Stimulated activated naive B cell treated with anti-CD40 and anti-IgM and Interleukin-4, amounts not matched to agents 10 μg/mL and 1 μg/mL and 100 μg/mL, for 72 hours (primary cell): ENCODE measurements around the gene NGEF.
A peak's percentile ranks its signal among the peaks of the same experiment; 100 is the strongest.

Experiments used
- ATAC-seq, 2 donors: fragments of 150-1000 bp; cut with Tn5 transposase; replicated peaks; 2 replicates each; pipeline ENCODE4 v1.10.0; 2021; ENCODE audit warnings: moderate library complexity in 1 of 2
- DNase-seq: peaks from one replicate; pipeline ENCODE4 v3.0.0; 2021
- H3K27ac Mint-ChIP-seq: one replicate; pipeline ENCODE4 v1.8.0; 2022; ENCODE audit warnings: mild to moderate bottlenecking, mixed read lengths
- H3K27me3 Mint-ChIP-seq, 2 donors: one replicate each; pipeline ENCODE4 v1.8.0; 2022; ENCODE audit warnings: mixed read lengths in 2 of 2
- H3K36me3 Mint-ChIP-seq, 2 donors: one replicate each; pipeline ENCODE4 v1.8.0; 2022; ENCODE audit warnings: mixed read lengths in 2 of 2, mild to moderate bottlenecking in 1 of 2
- H3K4me1 Mint-ChIP-seq, 2 donors: one replicate each; pipeline ENCODE4 v1.8.0; 2022; ENCODE audit warnings: mixed read lengths in 2 of 2, mild to moderate bottlenecking in 1 of 2
- H3K4me3 Mint-ChIP-seq, 2 donors: one replicate each; pipeline ENCODE4 v1.8.0; 2022; ENCODE audit warnings: mild to moderate bottlenecking in 2 of 2, mixed read lengths in 2 of 2, moderate library complexity in 1 of 2
- H3K9me3 Mint-ChIP-seq, 2 donors: one replicate each; pipeline ENCODE4 v1.8.0; 2022; ENCODE audit warnings: mixed read lengths in 2 of 2, mild to moderate bottlenecking in 1 of 2

Gene NGEF

DNA sequence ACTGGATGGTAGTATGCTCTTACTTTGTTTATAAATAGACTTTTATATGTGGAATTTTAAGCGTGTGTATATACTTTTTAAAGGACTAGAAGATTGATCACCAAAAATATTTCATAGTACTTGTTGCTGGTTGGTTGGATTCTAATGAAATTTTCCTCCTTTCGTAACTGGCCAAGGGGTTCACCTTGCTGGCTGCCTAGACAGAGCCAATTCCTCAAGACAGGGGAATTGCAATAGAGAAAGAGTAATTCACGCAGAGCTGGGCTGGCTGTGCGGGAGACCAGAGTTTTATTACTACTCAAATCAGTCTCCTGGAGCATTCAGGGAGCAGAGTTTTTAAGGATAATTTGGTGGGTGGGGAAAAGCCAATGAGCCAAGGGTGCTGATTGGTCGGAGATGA is 72.3 kb downstream of the NGEF start:
- peaks cover 7 to 30% of the 10 kb centered on the region in 2 donors for H3K27me3 Mint-ChIP-seq
- DNase-seq (no peak), ATAC-seq (no peak)
- H3K4me3 Mint-ChIP-seq, result no peak overlapping the region
- peaks cover 0 to 5% of the 10 kb centered on the region in 2 donors for H3K9me3 Mint-ChIP-seq
- peaks cover 6 to 24% of the 10 kb centered on the region in 2 donors for H3K4me1 Mint-ChIP-seq
- no peaks in the 10 kb centered on the region for H3K36me3 Mint-ChIP-seq
- no peak overlapping the region for H3K27ac Mint-ChIP-seq

DNA sequence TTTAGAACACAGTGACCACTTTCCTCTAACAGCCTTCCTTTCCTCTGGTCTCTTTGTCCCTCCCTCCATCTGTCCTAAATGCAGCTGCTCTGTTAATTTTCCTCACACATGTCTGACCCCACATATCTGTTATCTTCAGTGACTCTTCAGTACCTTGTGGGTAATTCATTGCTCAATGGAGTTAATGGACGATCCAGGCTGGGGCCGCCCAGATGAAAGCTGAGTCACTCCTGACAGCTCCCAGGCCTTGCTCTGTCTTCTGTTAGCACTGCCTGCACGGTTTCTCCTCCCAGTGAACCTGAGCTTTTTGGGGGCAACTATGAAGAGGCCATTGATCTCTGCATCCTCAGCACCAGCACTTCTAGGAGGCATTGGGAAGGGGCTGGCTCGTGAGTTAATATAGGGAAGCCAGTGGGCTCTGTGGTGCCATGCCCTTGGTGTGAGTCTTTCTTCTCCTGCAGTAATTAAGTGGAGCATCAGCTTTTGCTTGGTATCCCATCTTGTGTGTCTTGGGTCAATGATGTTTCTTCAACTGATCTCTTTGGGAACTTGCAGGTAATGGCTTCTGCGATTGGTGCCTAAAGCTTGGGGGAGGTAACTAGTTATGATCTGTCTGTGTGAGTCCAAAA is 75.7 kb downstream of the NGEF start:
- DNase-seq (no peak), ATAC-seq (no peak)
- peaks cover 15 to 40% of the 10 kb centered on the region in 2 donors for H3K27me3 Mint-ChIP-seq
- peaks cover 0 to 5% of the 10 kb centered on the region in 2 donors for H3K9me3 Mint-ChIP-seq
- no peak overlapping the region for H3K4me3 Mint-ChIP-seq
- peaks cover 3 to 15% of the 10 kb centered on the region in 2 donors for H3K4me1 Mint-ChIP-seq
- H3K27ac Mint-ChIP-seq, result no peak overlapping the region
- no peaks in the 10 kb centered on the region for H3K36me3 Mint-ChIP-seq

DNA sequence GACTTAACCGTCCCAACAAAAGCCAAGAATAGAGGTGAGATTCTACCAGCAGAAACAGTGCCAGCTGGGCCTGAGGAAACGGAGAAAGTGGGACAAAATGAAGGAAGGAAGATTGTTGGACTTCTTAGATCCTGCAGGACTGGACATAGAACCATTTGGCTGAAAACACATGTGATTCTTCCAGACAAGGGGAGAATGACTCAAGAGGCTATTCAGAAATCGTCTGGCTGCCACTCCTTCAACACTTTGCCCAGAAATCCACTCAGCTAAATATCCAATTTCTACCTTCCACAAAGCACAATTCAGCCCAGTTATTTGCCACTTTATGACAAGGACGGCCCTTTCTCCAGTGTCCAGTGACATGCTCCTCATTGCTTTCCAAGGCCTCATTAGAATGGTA is 81.4 kb downstream of the NGEF start:
- H3K27me3 Mint-ChIP-seq, result peaks cover 26 to 57% of the 10 kb centered on the region in 2 donors
- peaks cover 0 to 3% of the 10 kb centered on the region in 2 donors for H3K36me3 Mint-ChIP-seq
- H3K27ac Mint-ChIP-seq, result no peak overlapping the region
- peaks cover 5 to 21% of the 10 kb centered on the region in 2 donors for H3K4me1 Mint-ChIP-seq
- peaks cover 0 to 7% of the 10 kb centered on the region in 2 donors for H3K9me3 Mint-ChIP-seq
- ATAC-seq, result no peak
- DNase-seq, result no peak
- no peak overlapping the region for H3K4me3 Mint-ChIP-seq

DNA sequence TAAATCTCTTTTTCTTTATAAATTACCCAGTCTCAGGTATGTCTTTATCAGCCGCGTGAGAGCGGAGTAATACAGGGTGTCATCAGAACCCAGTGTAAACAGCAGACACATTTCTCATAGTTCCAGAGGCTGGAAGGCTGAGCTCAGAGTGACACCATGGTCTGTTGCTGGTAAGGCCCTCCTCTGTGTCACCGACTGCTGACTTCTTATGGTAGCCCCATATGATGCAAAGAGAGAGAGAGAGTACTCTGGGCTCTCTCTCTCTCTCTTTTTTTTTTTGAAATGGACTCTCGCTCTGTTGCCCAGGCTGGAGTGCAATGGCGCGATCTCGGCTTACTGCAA is 83.0 kb downstream of the NGEF start:
- Mint-ChIP-seq H3K4me3 (no peak overlapping the region), H3K27me3 (peaks cover 38 to 68% of the 10 kb centered on the region in 2 donors), H3K36me3 (peaks cover 0 to 3% of the 10 kb centered on the region in 2 donors), H3K9me3 (peaks cover 0 to 7% of the 10 kb centered on the region in 2 donors), H3K4me1 (peaks cover 8 to 27% of the 10 kb centered on the region in 2 donors), H3K27ac (no peak overlapping the region)
- no peak for DNase-seq
- no peak for ATAC-seq

DNA sequence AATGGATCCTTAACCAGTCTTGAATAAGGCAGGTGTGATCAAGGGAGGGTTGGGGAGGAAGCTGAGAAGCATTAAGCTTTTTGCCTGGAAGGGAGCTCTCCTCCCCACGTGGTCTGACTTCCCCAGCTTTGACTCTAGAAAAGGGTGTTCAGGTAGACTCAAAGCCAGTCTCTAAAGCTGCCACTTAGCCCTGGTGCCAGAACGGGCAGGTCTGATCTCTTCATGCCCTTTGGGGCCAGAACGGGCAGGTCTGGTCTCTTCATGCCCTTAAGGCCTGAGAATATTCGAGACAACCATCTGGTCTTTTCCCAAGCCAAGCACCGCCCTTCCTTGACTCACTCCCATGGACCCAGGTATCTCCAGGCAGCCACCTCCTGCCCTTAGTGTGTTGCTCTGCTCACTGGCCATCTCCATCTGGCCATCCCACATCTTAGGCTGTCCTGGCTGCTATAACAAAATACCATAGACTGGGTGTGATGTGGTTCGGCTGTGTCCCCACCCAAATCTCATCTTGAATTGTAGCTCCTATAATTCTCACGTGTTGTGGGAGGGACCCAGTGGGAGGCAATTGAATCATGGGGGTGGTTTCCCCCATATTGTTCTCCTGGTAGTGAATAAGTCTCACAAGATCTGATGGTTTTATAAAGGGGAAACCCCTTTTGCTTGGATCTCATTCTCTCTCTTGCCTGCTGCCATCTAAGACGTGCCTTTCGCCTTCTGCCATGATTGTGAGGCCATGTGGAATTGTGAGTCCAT is 83.6 kb downstream of the NGEF start:
- DNase-seq, result no peak
- Mint-ChIP-seq H3K9me3 (peaks cover 0 to 7% of the 10 kb centered on the region in 2 donors), H3K4me3 (peak overlapping the region in 1 of 2 donors; percentile 59), H3K4me1 (peaks cover 8 to 27% of the 10 kb centered on the region in 2 donors), H3K27me3 (peaks cover 40 to 74% of the 10 kb centered on the region in 2 donors), H3K36me3 (peaks cover 0 to 3% of the 10 kb centered on the region in 2 donors), H3K27ac (no peak overlapping the region)
- ATAC-seq, result peak in 1 of 2 donors; percentile 23

DNA sequence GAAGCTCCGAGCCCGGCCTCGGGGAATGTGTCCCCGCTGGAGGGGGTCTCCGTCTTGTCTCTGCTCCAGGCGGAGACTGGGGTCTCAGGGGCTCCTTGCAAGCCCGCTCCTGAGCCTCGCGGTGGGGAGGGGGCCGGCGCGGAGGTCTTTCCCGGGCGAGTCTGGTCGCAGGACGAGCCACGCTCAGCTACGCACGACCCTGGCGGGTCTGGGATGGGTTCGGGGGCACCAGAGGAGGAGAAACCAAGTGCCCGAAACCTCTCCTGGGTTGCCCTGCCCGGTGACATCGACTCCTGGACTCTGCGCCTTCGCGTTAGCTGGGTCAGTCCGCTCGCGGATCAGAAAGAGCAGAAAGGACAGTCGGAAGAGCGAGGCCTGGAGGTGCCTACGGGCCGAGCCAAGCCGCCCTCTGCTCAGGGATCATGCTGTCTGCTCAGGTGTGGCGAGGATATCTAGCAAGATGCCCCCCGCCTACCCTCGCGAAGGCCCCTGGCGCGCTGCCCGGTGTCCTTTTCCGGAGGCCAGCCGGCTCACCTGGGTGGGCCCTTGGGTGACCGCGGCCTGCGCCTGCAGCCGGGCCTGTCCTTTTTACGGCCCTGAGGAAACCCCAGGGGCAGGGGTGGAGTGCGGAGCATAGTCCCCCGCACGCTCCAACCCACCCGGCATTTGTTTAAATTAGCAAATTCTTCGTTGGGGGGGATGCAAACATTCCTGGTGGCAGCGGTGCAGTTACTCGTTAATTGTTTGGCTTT is 84.3 kb downstream of the NGEF start:
- Mint-ChIP-seq H3K27me3 (peaks cover 40 to 75% of the 10 kb centered on the region in 2 donors), H3K4me3 (peak overlapping the region; percentile 59), H3K36me3 (peaks cover 0 to 3% of the 10 kb centered on the region in 2 donors), H3K4me1 (peaks cover 8 to 27% of the 10 kb centered on the region in 2 donors), H3K27ac (no peak overlapping the region), H3K9me3 (peaks cover 0 to 7% of the 10 kb centered on the region in 2 donors)
- ATAC-seq, result no peak
- no peak for DNase-seq

DNA sequence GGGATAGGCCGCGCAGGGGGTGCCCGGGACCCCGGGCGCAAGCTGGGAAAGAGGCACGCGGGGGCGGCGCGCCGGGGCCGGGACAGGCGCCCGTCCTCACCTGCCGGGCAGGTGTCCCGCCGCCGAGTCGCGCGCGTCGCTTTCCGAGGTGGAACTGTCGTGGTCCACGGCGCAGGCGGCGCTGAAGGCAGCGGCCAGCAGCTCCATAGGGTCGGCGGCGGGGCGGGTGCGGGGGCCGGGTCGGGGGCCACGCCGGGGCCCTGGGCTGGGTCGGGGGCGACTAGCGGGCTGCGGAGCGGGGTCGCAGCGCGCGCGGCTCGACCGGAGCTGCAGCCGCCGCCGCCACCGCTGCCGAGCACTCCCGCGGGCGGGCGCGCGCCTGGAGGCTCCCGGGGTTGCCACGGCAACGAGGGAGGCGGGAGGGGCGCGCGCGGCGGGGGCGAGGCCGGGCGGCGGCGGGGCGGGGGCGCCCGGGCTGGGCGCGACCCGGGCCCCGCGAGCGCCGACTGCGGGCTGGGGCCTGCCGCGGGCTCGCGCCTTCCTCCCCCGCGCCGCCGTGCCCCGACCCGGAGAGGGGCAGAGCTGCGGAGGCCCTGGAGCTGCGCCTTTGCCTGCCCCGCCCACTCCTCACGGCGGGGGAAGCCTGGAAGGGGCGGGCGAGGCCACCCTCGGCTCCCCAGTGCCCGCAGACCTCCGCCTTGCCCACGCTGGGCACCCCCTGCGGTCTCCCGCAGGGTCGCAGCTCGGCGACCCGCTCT is 85.1 kb downstream of the NGEF start:
- H3K27me3 Mint-ChIP-seq, result peaks cover 41 to 75% of the 10 kb centered on the region in 2 donors
- ATAC-seq (peak; percentile 33 to 53), DNase-seq (no peak)
- H3K4me3 Mint-ChIP-seq, result peak overlapping the region in 1 of 2 donors; percentile 59
- peaks cover 8 to 27% of the 10 kb centered on the region in 2 donors for H3K4me1 Mint-ChIP-seq
- peaks cover 0 to 3% of the 10 kb centered on the region in 2 donors for H3K36me3 Mint-ChIP-seq
- H3K27ac Mint-ChIP-seq, result no peak overlapping the region
- H3K9me3 Mint-ChIP-seq, result peaks cover 0 to 7% of the 10 kb centered on the region in 2 donors

DNA sequence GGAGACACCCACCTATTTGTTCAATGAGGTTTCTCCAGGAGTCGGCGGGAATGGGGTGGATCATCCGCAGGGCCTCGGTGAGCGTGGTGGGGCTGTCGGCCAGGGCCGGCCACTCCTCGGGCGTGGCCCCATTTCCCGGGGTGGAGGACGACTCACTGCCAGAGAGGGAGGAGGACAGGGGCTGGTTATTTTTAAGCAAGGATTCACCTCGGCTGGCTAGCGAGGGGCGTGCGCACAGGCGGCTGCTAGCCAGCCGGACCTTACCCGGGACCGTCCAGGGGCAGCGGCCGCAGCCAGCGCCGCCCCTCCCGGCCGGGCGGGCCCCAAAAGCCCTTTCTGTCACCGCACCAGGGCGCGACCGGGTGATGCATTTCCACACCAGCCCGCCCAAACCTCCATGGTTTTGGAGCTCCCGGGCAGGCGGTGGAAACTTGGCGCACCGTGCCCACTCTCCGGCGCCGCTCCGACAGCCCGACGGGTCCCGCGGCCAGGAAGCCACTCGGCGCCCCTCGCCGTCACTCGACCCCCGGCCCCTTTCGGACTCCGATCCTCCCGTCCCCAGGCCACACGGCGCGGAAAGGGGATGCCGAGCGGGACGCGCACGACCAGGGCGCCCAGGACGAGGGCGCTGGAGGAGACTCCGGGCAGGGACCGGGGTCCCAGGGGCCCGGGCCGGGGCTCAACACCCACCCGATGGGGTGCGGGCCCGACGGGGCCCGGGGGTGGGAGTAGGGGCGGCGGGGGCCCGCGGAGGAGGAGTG is 85.8 kb downstream of the NGEF start:
- Mint-ChIP-seq H3K36me3 (peaks cover 0 to 3% of the 10 kb centered on the region in 2 donors), H3K4me3 (peak overlapping the region; percentile 71 to 72), H3K4me1 (peaks cover 8 to 27% of the 10 kb centered on the region in 2 donors), H3K27me3 (peaks cover 42 to 80% of the 10 kb centered on the region in 2 donors), H3K9me3 (peaks cover 0 to 7% of the 10 kb centered on the region in 2 donors), H3K27ac (no peak overlapping the region)
- ATAC-seq (peak in 1 of 2 donors; percentile 9), DNase-seq (no peak)

DNA sequence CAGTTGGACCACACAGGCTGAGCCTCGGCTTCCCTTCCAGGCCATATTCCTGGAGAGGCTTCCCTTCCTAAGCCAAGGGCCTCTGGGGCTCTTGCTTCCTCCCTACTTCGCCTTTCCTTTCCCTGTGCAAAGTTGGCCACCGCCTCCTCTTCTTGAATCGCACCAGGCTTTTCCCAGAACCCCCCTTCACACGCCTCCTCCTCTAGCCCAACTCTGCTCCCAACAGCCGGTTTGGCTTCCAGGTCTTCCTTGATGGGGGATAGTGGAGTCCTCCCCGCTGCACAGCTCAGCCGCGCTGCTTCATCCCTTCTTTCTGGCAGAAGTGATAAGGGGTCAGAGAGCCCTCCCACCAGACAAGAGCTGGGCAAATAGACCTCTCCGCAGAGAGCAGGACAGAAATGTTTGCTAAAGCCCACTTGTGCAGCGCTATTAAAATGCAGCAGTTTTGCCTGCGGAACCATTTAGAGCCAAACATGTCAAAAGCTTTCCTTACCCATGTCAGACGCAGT is 86.6 kb downstream of the NGEF start:
- H3K36me3 Mint-ChIP-seq, result peaks cover 0 to 3% of the 10 kb centered on the region in 2 donors
- ATAC-seq (no peak), DNase-seq (no peak)
- H3K4me1 Mint-ChIP-seq, result peaks cover 8 to 27% of the 10 kb centered on the region in 2 donors
- no peak overlapping the region for H3K27ac Mint-ChIP-seq
- peaks cover 0 to 7% of the 10 kb centered on the region in 2 donors for H3K9me3 Mint-ChIP-seq
- peak overlapping the region; percentile 71 to 72 for H3K4me3 Mint-ChIP-seq
- H3K27me3 Mint-ChIP-seq, result peaks cover 46 to 81% of the 10 kb centered on the region in 2 donors

DNA sequence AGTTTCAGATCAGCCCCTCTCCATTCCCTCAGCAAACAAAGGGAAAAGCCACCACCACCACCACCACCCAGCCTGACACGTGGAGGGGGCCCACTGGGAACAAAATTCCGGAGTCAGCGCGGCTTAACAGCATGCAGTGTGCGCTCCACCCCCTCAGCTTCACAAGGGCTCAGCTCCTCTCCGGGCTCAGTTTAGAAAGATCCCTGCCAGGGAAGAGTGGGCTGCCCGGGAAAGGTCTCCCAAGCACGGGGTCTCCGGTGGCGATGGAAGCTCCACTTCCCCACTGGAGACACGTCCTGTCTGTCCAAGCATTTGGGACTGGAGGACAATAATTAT is 87.3 kb downstream of the NGEF start:
- no peak overlapping the region for H3K27ac Mint-ChIP-seq
- H3K4me1 Mint-ChIP-seq, result peaks cover 8 to 27% of the 10 kb centered on the region in 2 donors
- H3K36me3 Mint-ChIP-seq, result peaks cover 0 to 3% of the 10 kb centered on the region in 2 donors
- DNase-seq (no peak), ATAC-seq (no peak)
- H3K27me3 Mint-ChIP-seq, result peaks cover 49 to 81% of the 10 kb centered on the region in 2 donors
- no peak overlapping the region for H3K4me3 Mint-ChIP-seq
- H3K9me3 Mint-ChIP-seq, result peaks cover 0 to 7% of the 10 kb centered on the region in 2 donors

DNA sequence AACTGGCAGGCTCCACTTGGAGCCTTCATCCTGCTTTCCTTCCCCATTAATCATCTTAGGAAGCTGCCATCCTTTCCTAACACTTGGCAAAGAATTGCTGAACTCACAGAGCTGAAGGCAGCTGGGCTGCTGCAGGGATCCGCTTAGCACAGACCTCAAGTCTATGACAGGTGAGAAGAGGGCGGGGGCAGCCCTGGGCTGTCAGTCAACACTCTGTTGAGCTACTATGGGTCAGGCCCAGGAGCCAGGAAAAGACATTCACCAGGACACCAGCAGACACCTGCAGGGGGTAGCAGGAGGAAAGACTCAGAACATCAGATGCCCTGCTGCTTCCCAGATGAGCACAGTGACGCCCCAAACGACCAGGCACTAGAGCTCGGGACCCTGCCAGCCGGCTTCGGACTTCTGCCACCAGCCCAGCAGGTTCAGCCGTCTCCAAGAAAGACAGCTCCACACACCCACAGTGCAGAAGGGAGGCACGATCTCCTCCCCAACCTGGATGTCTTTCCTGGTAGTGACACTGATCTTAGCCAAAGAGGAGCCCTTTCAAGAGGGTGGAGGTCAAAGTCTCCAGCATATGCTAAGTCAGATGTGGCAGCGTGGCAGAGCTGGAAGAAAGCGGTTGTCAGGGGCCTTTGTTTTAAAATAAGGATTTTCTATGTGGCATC is 87.8 kb downstream of the NGEF start:
- no peak for DNase-seq
- ATAC-seq, result no peak
- peaks cover 8 to 27% of the 10 kb centered on the region in 2 donors for H3K4me1 Mint-ChIP-seq
- H3K9me3 Mint-ChIP-seq, result peaks cover 0 to 7% of the 10 kb centered on the region in 2 donors
- no peak overlapping the region for H3K4me3 Mint-ChIP-seq
- peaks cover 50 to 81% of the 10 kb centered on the region in 2 donors for H3K27me3 Mint-ChIP-seq
- H3K36me3 Mint-ChIP-seq, result peaks cover 0 to 3% of the 10 kb centered on the region in 2 donors
- H3K27ac Mint-ChIP-seq, result no peak overlapping the region

DNA sequence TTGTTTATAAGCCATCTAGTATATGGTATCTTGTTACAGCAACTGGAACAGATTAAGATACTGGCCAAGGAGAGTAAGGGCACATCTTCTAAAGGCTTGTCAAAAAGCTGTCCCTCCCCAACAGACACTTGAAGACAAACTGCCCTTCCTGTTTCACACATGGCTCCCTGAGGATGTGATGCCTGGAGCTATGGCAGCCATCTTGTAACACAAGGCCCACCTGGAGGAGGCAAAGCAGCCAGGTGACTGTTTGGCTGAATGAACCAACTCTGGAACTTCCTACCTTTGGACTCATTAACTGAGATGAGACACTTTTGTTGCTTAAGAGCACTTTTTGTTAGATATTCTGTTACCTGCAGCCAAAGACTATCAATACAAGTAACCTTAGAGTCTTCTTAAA is 88.6 kb downstream of the NGEF start:
- Mint-ChIP-seq H3K27me3 (peaks cover 49 to 81% of the 10 kb centered on the region in 2 donors), H3K4me3 (no peak overlapping the region), H3K4me1 (peaks cover 8 to 21% of the 10 kb centered on the region in 2 donors), H3K27ac (no peak overlapping the region), H3K9me3 (peaks cover 0 to under 1% of the 10 kb centered on the region in 2 donors), H3K36me3 (peaks cover 0 to 3% of the 10 kb centered on the region in 2 donors)
- ATAC-seq (no peak), DNase-seq (no peak)

DNA sequence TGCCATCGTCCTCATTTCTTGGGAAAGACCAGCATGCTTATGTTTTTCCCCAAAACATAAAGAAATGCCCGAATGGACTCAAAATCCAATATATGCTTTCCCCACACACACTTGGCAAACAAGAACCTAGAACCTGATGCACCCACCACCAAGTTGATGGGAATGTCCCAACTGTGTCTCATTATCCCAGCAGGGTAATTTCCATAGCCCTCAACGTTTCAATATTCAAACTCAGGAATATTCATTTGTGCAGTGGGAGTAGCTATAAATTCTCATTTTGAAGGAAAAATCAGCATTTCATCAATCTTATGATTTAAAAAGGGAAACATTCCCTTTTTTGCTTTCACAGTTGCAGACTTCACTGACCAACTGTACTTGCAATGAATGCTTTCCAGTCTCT is 92.3 kb downstream of the NGEF start:
- Mint-ChIP-seq H3K4me1 (no peaks in the 10 kb centered on the region), H3K36me3 (no peaks in the 10 kb centered on the region), H3K9me3 (no peaks in the 10 kb centered on the region), H3K27me3 (peaks cover 46 to 72% of the 10 kb centered on the region in 2 donors), H3K27ac (no peak overlapping the region), H3K4me3 (no peak overlapping the region)
- ATAC-seq (no peak), DNase-seq (no peak)
